Measurements from ENCODE around the gene SLC17A4.

Gene SLC17A4

GRCh38 chr6:25816252-25816651 lies 61.7 kb downstream of the SLC17A4 start:
- no peak overlapping the region for H3K4me3 ChIP-seq (ENCODE audit: low read length)
- no peak overlapping the region for H3K9ac ChIP-seq (ENCODE audit: low read length)
- H3K4me1 ChIP-seq (ENCODE audit: control insufficient read depth, insufficient read depth, low read length), result no peaks in the 10 kb centered on the region
- no peaks in the 10 kb centered on the region for H3K36me3 ChIP-seq (ENCODE audit: control insufficient read depth, insufficient read depth, low read length, severe bottlenecking)
- peaks cover 15% of the 10 kb centered on the region for H3K27me3 ChIP-seq (replicated peaks; ENCODE audit: control insufficient read depth, insufficient read depth, low read length)
- no peak for DNase-seq (ENCODE audit: low read depth)
- H3K9me3 ChIP-seq (ENCODE audit: control insufficient read depth, low read length), result no peaks in the 10 kb centered on the region

GRCh38 chr6:25821341-25821740 lies 66.8 kb downstream of the SLC17A4 start:
- no peak for DNase-seq (ENCODE audit: low read depth)
- peaks cover 13% of the 10 kb centered on the region for H3K27me3 ChIP-seq (replicated peaks; ENCODE audit: control insufficient read depth, insufficient read depth, low read length)

GRCh38 chr6:25829375-25829774 lies 74.8 kb downstream of the SLC17A4 start:
- H3K36me3 ChIP-seq (ENCODE audit: control insufficient read depth, insufficient read depth, low read length, severe bottlenecking), result no peaks in the 10 kb centered on the region
- peaks cover 26% of the 10 kb centered on the region for H3K27me3 ChIP-seq (replicated peaks; ENCODE audit: control insufficient read depth, insufficient read depth, low read length)
- DNase-seq (ENCODE audit: low read depth), result no peak
- no peak overlapping the region for H3K9ac ChIP-seq (ENCODE audit: low read length)
- H3K9me3 ChIP-seq (ENCODE audit: control insufficient read depth, low read length), result peaks cover 9% of the 10 kb centered on the region
- H3K4me1 ChIP-seq (ENCODE audit: control insufficient read depth, insufficient read depth, low read length), result no peaks in the 10 kb centered on the region
- H3K4me3 ChIP-seq (ENCODE audit: low read length), result no peak overlapping the region

More at GRCh38 chr6:25821341-25821740, 66.8 kb downstream of the SLC17A4 start:
- Histone ChIP-seq H3K36me3 (ENCODE audit: control insufficient read depth, insufficient read depth, low read length, severe bottlenecking) (no peaks in the 10 kb centered on the region), H3K4me1 (ENCODE audit: control insufficient read depth, insufficient read depth, low read length) (no peaks in the 10 kb centered on the region), H3K9me3 (ENCODE audit: control insufficient read depth, low read length) (peaks cover 14% of the 10 kb centered on the region), H3K4me3 (ENCODE audit: low read length) (no peak overlapping the region), H3K9ac (ENCODE audit: low read length) (no peak overlapping the region)

- Histone ChIP-seq H3K27me3 (replicated peaks; ENCODE audit: control insufficient read depth, insufficient read depth, low read length) (peaks cover 28% of the 10 kb centered on the region), H3K4me1 (ENCODE audit: control insufficient read depth, insufficient read depth, low read length) (no peaks in the 10 kb centered on the region), H3K36me3 (ENCODE audit: control insufficient read depth, insufficient read depth, low read length, severe bottlenecking) (no peaks in the 10 kb centered on the region), H3K4me3 (ENCODE audit: low read length) (no peak overlapping the region), H3K9me3 (ENCODE audit: control insufficient read depth, low read length) (peaks cover 1% of the 10 kb centered on the region), H3K9ac (ENCODE audit: low read length) (no peak overlapping the region)
- DNase-seq (ENCODE audit: low read depth), result no peak
These were observed 75.9 kb downstream of the SLC17A4 start for GRCh38 chr6:25830458-25830857.

All from adipocyte (in vitro differentiated cells).